IMR-90 (cell line): ENCODE results near the gene PARP11.

Source experiments
- CTCF ChIP-seq: conservative IDR thresholded peaks from 2 replicates; pipeline ENCODE4 v1.5.1; 2012; ENCODE audit warnings: mild to moderate bottlenecking, low read depth, low read length, improper control_type of control experiment
- MAFK ChIP-seq: IDR thresholded peaks from 2 replicates; pipeline ENCODE4 v1.6.1; 2012; ENCODE audit warnings: low read depth, low read length, improper control_type of control experiment

- TF ChIP-seq MAFK (no peak), CTCF (no peak)
Measured at GRCh38 chr12:3842517-3842916, 30.7 kb downstream of the PARP11 start.
